Measurements from ENCODE around the gene RASSF7. TPM values are rescaled to one million over a fixed set of nuclear protein-coding genes. Genes with fewer than 3 reads are reported as not detected.
A peak's percentile ranks its signal among the peaks of the same experiment; 100 is the strongest.

The RASSF7 gene
- total RNA-seq, 2 experiments from 2014 or later: 15.1 to 18.0 TPM

DNA sequence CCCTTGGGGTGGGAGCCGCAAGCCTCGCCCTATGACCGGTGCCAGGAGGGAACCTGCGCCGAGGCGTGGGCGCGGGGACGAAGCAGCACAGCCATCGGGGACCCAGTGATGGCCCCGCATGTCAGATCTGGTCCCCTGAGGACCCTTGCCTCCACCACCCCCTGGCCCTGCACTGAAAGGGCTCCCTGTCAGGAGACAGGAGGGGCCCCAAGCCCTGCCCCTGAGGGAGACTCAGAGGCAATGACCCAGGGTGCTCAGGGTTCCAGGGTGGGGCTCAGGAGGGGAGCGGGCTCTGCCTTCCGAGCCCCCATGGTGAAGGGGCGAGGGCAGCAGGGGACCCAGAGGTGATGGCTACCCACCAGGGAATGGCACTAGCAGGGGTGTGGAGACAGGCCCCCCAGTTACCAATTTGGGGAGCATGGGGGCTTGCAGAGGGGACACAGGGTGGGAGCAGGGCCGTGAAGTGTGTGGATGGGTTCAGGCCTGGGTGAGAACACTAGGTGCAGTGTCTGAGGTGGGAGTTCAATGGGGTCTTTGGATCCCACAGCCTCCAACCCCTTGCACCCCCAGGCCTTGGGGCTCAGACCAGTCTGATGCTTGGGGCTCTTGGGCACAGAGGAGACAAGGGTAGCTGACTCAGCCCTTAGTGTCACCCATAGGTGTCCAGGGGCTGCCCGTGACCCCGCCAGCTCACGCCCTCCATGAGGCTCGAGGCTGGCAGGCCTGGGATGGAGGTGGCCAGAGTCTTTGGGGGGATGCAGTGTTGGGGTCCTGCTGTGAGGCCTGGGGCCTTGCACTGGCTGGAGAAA is 22.9 kb upstream of the RASSF7 start:
- no peaks in the 10 kb centered on the region for H3K9me2 ChIP-seq (ENCODE audit: insufficient read depth, low read length)
- peak overlapping the region; percentile 80 for H3K27ac ChIP-seq (ENCODE audit: low read depth, low read length, poor library complexity, severe bottlenecking)
- peak overlapping the region; percentile 77 for H3K4me3 ChIP-seq (ENCODE audit: low read depth, low read length, poor library complexity, severe bottlenecking)
- peak overlapping the region; percentile 94 for H3K4me2 ChIP-seq (ENCODE audit: low read length)
- no peaks in the 10 kb centered on the region for H4K20me1 ChIP-seq (ENCODE audit: insufficient read depth, low read length)
- peak overlapping the region; percentile 75; the same call in 1 of the 2 replicates for H2AFZ ChIP-seq (ENCODE audit: low read length)
- no peak for TF ChIP-seq EZH2phosphoT487 (IDR thresholded peaks at IDR 0.05; ENCODE audit: borderline replicate concordance, low read depth, low read length)
- TF ChIP-seq, protein P1, sequence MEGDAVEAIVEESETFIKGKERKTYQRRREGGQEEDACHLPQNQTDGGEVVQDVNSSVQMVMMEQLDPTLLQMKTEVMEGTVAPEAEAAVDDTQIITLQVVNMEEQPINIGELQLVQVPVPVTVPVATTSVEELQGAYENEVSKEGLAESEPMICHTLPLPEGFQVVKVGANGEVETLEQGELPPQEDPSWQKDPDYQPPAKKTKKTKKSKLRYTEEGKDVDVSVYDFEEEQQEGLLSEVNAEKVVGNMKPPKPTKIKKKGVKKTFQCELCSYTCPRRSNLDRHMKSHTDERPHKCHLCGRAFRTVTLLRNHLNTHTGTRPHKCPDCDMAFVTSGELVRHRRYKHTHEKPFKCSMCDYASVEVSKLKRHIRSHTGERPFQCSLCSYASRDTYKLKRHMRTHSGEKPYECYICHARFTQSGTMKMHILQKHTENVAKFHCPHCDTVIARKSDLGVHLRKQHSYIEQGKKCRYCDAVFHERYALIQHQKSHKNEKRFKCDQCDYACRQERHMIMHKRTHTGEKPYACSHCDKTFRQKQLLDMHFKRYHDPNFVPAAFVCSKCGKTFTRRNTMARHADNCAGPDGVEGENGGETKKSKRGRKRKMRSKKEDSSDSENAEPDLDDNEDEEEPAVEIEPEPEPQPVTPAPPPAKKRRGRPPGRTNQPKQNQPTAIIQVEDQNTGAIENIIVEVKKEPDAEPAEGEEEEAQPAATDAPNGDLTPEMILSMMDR (conservative IDR thresholded peaks at IDR 0.05; ENCODE audit: low read length): no peak
- ChIA-PET POLR2A (no interaction called here), CTCF (ENCODE audit: unreplicated experiment) (no interaction called here)
- no peak for DNase-seq (ENCODE audit: low spot score)
- no peaks in the 10 kb centered on the region for H3K79me2 ChIP-seq (ENCODE audit: insufficient read depth, low read depth, low read length)
- intact Hi-C loops (cut with micrococcal nuclease; ENCODE audit: unreplicated experiment): loop anchor here (1.0 to 5.0 kb wide), 2 partner anchors 32 to 91 kb away; no protein-coding TSS in a partner anchor
- BruUV-seq (replicated peaks): no TSS peak
- peaks cover 9% of the 10 kb centered on the region; the same call in 1 of the 2 replicates for H3K36me3 ChIP-seq (ENCODE audit: insufficient read depth, low read length)
- H3K9me3 ChIP-seq (ENCODE audit: low read length): no peaks in the 10 kb centered on the region
- H3K4me1 ChIP-seq (ENCODE audit: insufficient read depth, low read length, poor library complexity, severe bottlenecking): peaks cover 32% of the 10 kb centered on the region

DNA sequence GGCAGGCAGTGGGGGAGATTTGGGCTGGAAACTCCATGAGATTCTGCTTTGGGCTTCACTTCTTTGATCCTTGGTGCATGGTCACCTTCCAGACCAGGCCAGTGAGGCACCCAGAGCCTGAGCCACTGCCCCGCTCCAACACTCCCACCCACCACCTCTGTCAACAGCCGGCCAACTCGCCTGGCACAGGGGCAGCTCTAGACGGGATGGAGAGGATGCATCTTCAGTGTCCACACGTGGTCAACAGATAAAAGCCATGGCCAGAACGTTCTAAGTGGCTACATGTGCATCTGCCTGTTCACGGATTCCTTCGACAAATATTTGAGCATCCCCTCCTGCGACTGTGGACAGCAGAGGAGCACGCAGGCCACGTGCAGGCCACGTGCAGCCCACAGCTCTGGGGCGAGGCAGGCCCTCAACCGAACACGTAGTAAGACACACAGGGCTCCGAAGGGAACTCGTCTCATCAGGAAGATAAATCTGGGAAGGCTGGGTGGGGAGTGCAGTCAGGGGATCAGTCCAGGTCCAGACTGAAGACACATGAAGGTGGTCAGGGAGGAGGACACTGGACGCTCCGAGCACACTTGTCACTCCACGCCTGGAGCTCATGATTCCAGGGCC is 22.2 kb upstream of the RASSF7 start:
- H3K4me3 ChIP-seq (ENCODE audit: low read depth, low read length, poor library complexity, severe bottlenecking): peak overlapping the region; percentile 77
- H3K9me3 ChIP-seq (ENCODE audit: low read length): no peaks in the 10 kb centered on the region
- DNase-seq (ENCODE audit: low spot score): no peak
- no peaks in the 10 kb centered on the region for H3K9me2 ChIP-seq (ENCODE audit: insufficient read depth, low read length)
- POLR2A ChIA-PET: no interaction called here
- H4K20me1 ChIP-seq (ENCODE audit: insufficient read depth, low read length): no peaks in the 10 kb centered on the region
- no TSS peak for BruUV-seq (replicated peaks)
- no peak overlapping the region for H2AFZ ChIP-seq (ENCODE audit: low read length)
- H3K4me1 ChIP-seq (ENCODE audit: insufficient read depth, low read length, poor library complexity, severe bottlenecking): peaks cover 32% of the 10 kb centered on the region
- H3K79me2 ChIP-seq (ENCODE audit: insufficient read depth, low read depth, low read length): no peaks in the 10 kb centered on the region
- H3K36me3 ChIP-seq (ENCODE audit: insufficient read depth, low read length): peaks cover 3% of the 10 kb centered on the region; the same call in 1 of the 2 replicates
- H3K4me2 ChIP-seq (ENCODE audit: low read length): peak overlapping the region; percentile 94
- no peak for TF ChIP-seq EZH2phosphoT487 (IDR thresholded peaks at IDR 0.05; ENCODE audit: borderline replicate concordance, low read depth, low read length)
- TF ChIP-seq, protein P1 (conservative IDR thresholded peaks at IDR 0.05; ENCODE audit: low read length): no peak
- intact Hi-C loops (cut with micrococcal nuclease; ENCODE audit: unreplicated experiment): loop anchor here (5.0 kb wide), 1 partner anchor 91 kb away; no protein-coding TSS in a partner anchor
- CTCF ChIA-PET (ENCODE audit: unreplicated experiment): no interaction called here
- H3K27ac ChIP-seq (ENCODE audit: low read depth, low read length, poor library complexity, severe bottlenecking): no peak overlapping the region

Measured in OCI-LY7 (cell line).